ENCODE results near the gene LDLRAD4. TPM values are rescaled to one million over a fixed set of nuclear protein-coding genes. Genes with fewer than 3 reads are reported as not detected.

The LDLRAD4 gene
- total RNA-seq, 1 donor, result 0.54 TPM

- DNase-seq (ENCODE audit: low read depth), result no peak
- H3K4me3 ChIP-seq (ENCODE audit: low read depth, low read length), result no peak overlapping the region
- TF ChIP-seq, protein P1, sequence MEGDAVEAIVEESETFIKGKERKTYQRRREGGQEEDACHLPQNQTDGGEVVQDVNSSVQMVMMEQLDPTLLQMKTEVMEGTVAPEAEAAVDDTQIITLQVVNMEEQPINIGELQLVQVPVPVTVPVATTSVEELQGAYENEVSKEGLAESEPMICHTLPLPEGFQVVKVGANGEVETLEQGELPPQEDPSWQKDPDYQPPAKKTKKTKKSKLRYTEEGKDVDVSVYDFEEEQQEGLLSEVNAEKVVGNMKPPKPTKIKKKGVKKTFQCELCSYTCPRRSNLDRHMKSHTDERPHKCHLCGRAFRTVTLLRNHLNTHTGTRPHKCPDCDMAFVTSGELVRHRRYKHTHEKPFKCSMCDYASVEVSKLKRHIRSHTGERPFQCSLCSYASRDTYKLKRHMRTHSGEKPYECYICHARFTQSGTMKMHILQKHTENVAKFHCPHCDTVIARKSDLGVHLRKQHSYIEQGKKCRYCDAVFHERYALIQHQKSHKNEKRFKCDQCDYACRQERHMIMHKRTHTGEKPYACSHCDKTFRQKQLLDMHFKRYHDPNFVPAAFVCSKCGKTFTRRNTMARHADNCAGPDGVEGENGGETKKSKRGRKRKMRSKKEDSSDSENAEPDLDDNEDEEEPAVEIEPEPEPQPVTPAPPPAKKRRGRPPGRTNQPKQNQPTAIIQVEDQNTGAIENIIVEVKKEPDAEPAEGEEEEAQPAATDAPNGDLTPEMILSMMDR (IDR thresholded peaks at IDR 0.05; ENCODE audit: insufficient read depth, low read length), result no peak
Measured at GRCh38 chr18:13570856-13571495, 352.4 kb downstream of the LDLRAD4 start.

- DNase-seq (ENCODE audit: low read depth), result no peak
- H3K4me3 ChIP-seq (ENCODE audit: low read depth, low read length), result no peak overlapping the region
- TF ChIP-seq, protein P1 (IDR thresholded peaks at IDR 0.05; ENCODE audit: insufficient read depth, low read length), result no peak
Measured at GRCh38 chr18:13572148-13572547, 353.6 kb downstream of the LDLRAD4 start.

DNA sequence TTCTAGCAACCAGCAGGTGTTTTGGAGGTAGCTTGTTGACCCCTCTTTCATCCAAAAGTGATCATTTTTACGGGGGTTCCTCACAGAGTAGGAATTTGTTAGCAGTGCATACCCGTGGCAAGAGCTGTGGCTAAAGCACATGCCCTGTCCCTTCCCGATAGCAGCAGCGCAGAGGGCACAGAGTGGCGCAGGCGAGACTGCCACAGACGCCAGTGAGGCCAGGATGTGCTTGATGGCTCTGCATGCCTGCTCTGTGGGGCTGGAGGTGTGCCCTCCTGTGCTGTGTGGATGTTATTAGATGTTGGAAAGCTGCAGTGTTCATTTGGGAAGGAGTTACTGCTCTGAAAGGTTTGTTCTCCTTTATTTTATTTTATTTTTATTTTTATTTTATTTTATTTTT lies 354.2 kb downstream of the LDLRAD4 start:
- H3K4me3 ChIP-seq (ENCODE audit: low read depth, low read length), result no peak overlapping the region
- DNase-seq (ENCODE audit: low read depth), result no peak
- TF ChIP-seq, protein P1 (IDR thresholded peaks at IDR 0.05; ENCODE audit: insufficient read depth, low read length), result no peak

DNA sequence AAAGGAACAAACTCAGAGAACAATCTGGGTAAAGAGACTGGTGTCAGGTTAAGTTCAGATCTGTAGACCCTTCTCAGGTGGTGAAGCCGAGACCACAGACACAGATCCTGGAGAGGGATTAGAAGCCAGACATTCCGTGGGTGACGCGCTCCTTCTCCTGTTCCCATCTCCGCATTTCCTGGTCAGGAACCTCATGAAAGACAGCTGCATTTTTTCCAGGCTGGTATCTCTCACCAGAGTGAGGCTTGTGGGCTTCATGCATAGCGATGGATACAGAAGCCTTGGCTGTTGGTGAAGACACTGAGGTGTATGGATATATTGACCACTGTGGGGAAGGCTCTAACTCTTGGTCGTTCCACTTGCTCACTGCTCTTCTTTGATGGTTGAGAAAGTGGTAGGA lies 355.2 kb downstream of the LDLRAD4 start:
- TF ChIP-seq, protein P1 (IDR thresholded peaks at IDR 0.05; ENCODE audit: insufficient read depth, low read length), result no peak
- no peak for DNase-seq (ENCODE audit: low read depth)
- no peak overlapping the region for H3K4me3 ChIP-seq (ENCODE audit: low read depth, low read length)

DNA sequence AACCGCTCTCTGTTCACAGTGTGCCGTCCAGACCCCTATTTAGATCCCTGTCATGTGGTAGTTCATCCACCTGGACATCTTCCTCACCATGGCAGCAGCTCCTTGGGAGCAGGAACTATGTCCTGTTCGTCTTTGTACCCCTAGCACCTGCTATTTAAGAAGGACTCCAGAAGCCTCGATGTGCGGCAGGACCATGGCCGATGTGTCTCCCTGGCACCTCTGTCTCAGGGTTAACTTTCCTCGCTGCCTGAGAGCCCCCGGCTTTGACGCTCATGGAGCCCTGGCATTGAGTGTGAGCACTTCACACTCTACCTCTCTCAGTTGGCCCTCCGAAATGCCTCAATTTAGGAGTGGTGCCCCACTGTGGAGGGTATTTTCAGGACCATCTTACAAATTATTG lies 355.8 kb downstream of the LDLRAD4 start:
- TF ChIP-seq, protein P1 (IDR thresholded peaks at IDR 0.05; ENCODE audit: insufficient read depth, low read length), result no peak
- no peak overlapping the region for H3K4me3 ChIP-seq (ENCODE audit: low read depth, low read length)
- no peak for DNase-seq (ENCODE audit: low read depth)

- DNase-seq (ENCODE audit: low read depth), result no peak
- TF ChIP-seq, protein P1 (IDR thresholded peaks at IDR 0.05; ENCODE audit: insufficient read depth, low read length), result no peak
- H3K4me3 ChIP-seq (ENCODE audit: low read depth, low read length), result no peak overlapping the region
Measured at GRCh38 chr18:13574761-13575160, 356.2 kb downstream of the LDLRAD4 start.

DNA sequence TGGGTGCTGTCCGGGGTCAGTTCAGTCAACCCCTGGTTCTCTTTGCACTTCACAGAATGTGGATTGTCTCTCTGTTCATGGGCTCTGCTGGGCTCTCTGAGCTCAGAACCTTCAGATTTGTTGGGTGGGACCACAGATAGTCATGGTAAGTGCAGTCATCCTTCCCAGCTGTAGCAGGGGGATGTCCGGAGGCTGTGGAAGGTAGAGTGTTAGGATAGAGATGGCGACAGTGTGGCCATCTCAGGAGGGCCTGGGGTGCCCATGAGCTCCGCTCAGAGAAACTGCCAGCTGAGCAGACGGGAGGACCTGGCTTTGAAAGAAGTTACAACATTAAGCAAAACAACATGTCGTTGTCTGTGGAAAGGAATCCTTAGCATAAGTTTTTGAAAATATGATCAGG lies 358.0 kb downstream of the LDLRAD4 start:
- TF ChIP-seq, protein P1 (IDR thresholded peaks at IDR 0.05; ENCODE audit: insufficient read depth, low read length), result no peak
- no peak for DNase-seq (ENCODE audit: low read depth)
- H3K4me3 ChIP-seq (ENCODE audit: low read depth, low read length), result no peak overlapping the region
